OCI-LY1 (cell line): ENCODE data around the gene JOSD2.

Source experiments
- CTCF ChIP-seq: fragments of 200-600 bp; sonication (generic), shearing (Covaris generic); IDR thresholded peaks from 2 replicates; pipeline ENCODE4 v1.5.1; 2017; ENCODE audit warnings: mild to moderate bottlenecking, antibody characterized with exemption, low read length, moderate library complexity, mixed read lengths
- EZH2 ChIP-seq: fragments of 200-600 bp; sonication (generic), shearing (Covaris generic); IDR thresholded peaks from 2 replicates; pipeline ENCODE4 v1.8.0; 2017; ENCODE audit warnings: borderline replicate concordance, mixed run types, mild to moderate bottlenecking, antibody characterized with exemption, low read length, moderate library complexity, mixed read lengths

GRCh38 chr19:50490411-50490811 lies 20.6 kb downstream of the JOSD2 start:
- TF ChIP-seq CTCF, result no peak
- TF ChIP-seq EZH2, result no peak
